Hematopoietic multipotent progenitor cell treated with erythropoietin and hydrocortisone succinate and interleukin-3 and kit ligand, for 15 days (in vitro differentiated cells): ENCODE measurements around the gene LRRN4CL.
"Not testable (repeated sequence)": the region's sequence is repeated elsewhere in the genome, so short reads cannot be mapped to it uniquely, and the experiment has no call there.

Experiments used
- DNase-seq: peaks from one replicate; pipeline ENCODE4 v3.0.0-alpha.2; 2015; ENCODE audit warnings: low spot score

The LRRN4CL gene

DNA sequence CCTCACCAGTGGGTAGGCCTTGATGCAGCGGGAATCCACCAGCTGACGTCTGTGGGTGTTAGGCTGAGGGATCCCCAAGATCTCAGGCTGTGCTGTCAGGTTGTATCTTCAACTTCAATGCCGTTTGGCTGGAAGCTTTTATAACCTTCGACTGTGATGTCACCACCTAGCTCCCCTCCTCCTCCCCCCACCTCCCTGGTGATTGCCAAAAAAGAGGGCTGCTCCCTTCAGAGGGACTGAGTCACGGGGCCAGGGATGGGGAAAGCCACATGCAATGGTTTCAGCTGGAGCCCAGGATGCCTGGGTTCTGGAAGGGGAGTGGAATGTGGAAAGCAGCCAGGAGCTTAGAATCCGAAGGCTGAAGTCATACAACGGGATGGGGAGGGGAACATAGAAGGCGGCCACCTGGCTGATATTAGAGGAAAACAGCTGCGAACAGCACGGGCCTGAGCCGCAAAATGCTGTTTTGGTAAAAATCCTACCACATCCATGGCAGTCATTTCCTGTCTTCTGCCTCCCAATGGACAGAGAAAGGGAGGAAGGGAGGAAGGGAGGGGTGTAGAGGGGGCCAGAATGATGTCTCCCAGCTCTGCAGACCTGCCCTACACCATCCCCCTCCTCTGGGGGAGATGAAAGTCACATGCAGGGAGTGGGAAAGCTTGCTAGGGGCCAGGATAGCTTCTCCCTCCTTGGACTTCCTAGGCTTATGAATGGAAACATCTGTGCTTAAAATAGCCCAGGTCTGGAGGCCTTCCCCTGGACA is at the start of gene LRRN4CL:
LRRN4CL (minus strand) TSS at position 110 of the 763 bp plus-strand sequence. CDS start 1,022 bp downstream, outside the sequence.
- no peak for DNase-seq

DNA sequence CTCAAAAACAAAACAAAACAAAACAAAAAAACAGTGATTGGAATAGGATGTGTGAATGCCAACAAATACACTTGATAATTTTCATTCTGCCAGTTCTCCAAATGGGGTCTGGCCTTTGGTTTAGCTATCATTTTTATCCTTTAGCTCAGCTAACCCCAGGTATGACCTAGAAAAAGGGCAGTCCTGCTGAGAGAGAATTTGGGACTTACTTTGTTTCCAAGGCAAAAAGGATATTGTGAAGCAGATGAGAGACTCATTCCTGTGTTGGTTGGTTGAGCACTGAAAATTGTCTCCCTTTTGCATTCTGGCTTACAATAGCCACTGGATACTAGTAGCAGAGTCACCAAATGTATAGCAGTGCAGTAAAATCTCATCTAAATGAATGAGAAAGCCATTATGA is 47.9 kb upstream of the LRRN4CL start:
- DNase-seq, result no peak

DNA sequence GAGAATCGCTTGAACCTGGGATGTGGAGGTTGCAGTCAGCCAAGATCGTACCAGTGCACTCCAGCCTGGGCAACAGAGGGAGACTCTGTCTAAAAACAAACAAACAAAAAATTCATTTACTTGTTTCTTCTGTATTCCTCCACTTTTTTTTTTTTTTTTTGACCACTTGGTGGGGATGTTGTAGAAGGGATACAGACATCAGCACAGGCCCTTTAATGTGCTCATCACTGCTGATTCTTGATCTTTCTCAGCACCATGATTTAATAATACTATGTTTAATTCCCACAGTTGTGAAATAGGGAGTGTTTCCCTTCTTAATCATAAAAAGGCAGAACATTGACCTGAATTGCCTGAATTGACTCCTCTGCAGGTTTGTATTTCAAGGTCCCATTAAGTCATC is 43.5 kb upstream of the LRRN4CL start:
- peak; percentile 60 for DNase-seq

DNA sequence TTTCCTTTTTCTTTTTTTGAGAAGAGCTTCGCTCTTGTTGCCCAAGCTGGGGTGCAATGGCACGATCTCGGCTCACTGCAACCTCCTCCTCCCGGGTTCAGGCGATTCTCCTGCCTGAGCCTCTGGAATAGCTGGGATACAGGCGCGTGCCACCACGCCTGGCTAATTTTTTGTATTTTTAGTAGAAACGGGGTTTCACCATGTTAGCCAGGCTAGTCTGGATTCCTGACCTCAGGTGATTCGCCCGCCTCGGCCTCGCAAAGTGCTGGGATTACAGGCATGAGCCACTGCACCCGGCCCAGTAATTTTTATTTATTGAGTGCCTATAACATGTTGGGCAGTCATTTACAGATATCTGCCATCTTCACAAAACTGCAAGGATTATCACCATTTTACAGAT is 40.7 kb upstream of the LRRN4CL start:
- not testable (repeated sequence) for DNase-seq

DNA sequence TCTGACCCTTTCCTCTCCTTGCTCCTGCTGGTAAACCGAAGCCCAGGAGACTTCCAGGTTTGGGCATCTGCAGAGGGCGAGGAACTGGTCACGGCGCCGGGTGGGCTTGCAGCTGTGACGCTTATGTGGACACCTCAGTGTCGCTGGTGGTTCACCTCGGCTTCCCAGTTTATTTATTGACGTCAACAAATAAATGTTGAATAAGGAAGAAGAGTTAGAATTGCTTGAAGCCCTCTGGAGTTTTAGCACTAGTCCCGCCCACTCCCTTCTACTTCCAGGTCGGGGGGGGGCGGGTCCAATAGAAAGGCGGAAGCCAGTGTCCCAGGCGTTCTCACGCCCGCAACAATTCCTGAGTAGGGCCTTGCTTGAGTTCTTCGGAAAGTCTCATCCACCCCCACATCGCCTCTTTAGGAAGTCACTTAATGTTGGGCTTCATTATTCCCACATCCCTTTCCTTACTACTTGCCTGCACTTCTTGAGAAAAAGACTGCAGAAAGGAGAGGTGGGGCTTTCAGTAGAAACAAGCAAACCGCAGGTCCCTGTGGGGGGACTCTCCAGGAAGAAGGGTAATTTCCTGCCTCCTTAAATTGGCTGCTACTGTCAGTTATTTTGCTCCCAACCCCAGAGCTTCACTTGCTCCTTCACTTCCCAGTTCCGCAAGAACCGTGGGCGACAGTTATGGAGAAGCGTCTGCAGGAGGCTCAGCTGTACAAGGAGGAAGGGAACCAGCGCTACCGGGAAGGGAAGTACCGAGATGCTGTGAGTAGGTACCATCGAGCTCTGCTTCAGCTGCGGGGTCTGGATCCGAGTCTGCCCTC is 39.0 kb upstream of the LRRN4CL start, which contains the start of gene TTC9C:
TTC9C (plus strand) TSS at position 316 of the 818 bp plus-strand sequence; CDS start at position 679, 363 bp downstream.
- peak; percentile 91 for DNase-seq

DNA sequence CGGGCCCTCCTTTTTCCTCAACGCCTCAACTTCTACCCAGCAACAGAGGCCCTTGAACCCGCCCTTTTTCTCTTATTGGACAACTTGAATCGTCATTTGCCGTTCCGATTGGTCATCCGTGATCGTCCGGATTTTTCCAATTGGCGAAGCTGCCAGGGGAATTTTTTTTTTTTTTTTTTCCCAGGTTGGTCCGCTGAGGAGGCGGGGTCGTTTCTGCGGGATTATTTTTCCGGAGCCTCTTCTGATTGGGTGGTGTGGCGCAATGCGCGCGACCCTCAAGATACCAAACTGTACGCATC is 38.5 kb upstream of the LRRN4CL start:
- DNase-seq, result peak; percentile 98

DNA sequence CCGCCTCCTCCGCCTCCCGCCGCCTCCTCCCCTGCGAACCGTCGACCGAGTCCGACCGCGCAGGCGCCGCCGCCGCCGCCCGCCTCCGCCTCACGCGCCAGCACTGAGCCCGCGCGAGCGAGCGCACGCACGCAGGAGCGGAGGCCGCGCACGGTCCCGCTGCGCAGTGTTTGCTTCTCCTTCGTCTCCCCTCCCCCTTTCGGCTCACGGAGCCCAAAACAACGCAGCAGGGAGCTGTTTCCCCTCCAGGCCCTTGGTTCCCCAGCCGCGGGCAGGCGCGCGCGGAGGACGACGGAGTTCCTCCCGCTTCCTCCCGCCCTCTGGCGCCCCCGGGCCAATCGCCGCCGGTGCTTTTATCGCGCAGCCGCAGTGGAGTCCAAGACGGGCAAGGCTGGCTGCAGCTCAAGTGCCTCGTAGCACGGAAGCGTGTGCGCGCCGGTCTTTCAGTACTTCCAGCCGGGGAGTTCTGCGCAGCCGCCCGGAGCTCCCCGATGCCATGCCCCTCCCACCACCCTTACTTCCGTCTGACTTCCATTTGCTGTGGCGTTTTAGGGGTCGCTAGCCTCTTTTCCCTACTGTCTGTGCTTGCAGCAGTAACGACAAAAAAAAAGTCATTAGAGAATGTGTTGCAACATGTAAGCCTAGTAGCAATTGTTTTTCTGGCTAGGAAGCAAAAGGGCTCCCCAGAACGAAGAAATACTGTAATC is 38.0 kb upstream of the LRRN4CL start, which contains the start of gene HNRNPUL2:
HNRNPUL2 (minus strand) TSS at position 293 of the 707 bp plus-strand sequence. CDS start 301 bp downstream, outside the sequence.
- peak; percentile 98 for DNase-seq

DNA sequence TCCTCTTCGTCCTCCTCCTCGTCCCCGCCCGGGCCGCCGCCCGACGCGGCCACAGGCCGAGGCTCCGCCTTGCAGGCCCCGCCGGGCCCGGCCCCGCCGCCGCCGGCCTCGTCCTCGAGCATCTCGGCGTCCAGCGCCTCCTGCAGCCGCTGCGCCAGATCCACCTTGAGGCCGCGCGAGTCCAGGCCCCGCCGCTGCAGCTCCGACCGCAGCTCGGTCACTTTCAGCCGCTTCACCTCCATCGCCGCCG is 37.5 kb upstream of the LRRN4CL start:
- no peak for DNase-seq

DNA sequence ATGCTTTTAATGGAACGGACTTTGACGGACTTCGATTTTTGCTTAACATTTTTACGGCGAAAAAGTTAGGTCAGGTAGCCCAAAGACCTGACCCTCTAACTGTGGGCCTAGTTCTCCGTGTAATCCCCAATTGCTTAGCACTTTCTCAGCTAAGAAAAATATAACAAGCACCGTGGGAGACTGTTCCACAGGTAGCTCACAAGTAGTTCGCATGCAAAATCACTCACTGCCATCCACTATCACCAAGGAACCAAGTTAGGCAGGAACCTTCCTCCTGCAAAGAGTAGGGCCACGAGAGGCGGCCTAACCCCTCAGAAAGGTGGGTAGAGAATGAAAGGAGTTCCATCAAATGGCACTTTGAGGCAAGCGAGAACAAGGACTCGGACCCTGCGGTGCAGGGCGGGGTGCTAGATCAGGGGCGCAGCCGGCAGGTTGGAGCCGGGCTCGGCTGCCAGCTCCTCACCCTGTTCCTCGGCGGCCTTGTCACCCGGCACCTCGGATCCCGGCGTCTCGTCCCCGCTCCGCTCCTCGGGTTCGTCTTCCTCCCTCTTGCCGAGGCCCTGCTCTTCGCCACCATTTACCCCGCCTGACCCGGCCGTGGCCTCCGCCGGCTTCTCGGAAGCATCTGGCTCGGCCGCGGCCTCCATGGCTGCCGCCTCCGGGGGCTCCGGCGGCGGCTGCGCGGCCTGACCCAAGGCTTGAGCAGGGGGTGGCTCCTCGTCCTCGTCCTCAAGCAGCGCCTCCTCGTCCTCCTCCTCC is 37.0 kb upstream of the LRRN4CL start:
- peak; percentile 17 for DNase-seq

DNA sequence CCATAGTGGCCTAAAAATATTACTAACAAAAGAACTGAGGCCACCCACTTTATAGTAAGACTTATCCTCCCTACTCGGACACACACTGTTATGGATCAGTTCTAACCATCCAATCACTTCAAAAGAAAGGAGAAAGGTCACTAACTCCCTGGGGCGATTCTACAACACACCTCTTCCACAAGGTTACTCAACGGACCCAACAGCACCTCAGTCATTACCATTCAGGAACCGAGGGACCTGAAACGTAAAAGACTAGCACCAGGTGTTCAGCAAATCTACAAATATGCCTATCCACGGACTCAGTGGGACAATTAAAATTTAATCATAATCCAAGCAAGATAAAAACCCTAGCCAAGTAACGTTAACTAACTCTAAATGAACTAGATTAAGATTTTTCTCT is 36.3 kb upstream of the LRRN4CL start:
- no peak for DNase-seq

DNA sequence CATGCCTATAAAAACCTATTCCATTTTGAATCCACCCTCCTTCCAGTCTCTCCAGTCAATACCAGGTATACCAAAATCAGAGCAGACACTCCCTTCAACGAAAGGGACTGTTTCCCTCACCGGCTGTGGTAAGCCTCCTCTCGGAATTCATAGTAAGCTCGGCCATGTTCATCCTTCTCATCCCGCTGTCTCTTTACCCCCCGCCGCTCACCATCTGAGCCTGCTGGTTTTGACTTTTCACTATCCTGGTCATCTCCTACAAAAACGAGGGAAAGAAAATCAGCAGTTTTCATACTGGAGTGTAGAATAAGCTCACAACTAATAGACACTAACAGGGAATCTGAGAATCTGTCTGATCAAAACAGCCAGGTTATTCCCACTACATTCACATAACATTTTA is 34.8 kb upstream of the LRRN4CL start:
- DNase-seq, result no peak

DNA sequence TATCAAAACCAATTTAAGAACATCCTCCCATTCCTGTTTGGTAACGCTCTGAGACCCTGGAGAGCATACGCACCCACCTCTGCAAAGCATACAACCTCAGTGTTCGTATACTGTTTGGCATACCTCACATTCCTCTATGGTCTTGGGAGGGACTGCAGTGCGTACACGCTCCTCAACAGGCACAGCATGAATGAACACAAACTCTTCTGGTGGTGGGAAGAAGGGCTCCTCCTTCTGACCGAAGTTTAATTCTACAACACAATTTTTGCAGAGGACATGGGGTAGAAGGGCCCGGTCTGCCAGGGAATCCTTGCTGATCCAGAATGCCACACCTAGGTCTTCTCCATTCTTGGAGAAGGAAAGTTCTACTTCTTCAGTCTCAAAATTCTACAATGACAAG is 32.7 kb upstream of the LRRN4CL start:
- no peak for DNase-seq

DNA sequence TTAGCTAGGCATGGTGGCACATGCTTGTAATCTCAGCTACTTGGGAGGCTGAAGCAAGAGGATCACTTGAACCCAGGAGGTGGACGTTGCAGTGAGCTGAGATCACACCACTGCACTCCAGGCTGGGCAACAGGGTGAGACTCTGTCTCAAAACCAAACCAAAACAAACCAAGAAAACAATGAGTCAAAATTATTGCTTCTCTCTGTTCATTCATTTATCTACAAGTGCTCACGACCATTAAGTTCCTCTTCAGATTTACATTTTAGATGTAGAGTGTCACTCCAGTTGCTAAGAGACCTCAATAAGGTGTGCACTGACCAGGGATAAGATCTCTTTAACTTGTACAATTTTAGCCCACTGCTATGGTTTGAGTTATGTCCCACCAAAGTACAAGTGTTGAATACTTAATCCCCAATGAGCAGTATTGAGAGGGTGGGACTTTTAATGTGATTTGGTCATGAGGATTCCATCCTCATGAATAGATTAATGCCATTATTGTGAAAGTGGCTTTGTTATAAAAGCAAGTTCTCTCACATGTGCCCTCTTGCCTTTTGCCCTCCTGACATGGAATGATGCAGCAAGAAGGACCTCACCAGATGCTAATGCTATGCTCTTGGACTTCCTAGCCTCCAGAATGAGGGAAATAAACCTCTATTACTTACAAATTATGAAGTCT is 30.1 kb upstream of the LRRN4CL start:
- no peak for DNase-seq

DNA sequence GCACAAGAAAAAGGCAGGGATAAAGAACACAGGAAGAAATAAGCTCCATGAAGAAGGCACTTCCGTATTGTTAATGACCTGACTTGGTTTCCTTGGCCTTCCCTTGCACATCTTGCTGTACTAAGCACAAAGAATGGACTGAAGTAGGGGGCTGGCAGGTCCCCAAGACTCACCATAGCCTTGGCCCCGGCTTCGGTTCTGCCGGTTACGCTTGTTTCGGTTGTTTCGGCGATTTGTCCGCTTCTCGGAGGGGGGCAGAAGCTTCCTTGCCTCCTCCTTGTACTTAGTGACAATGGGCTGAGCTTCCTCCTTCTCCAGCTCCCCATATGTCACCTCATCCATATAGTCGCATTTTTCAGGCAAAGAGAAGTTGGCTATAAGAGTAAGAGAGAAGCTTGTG is 27.5 kb upstream of the LRRN4CL start:
- no peak for DNase-seq

DNA sequence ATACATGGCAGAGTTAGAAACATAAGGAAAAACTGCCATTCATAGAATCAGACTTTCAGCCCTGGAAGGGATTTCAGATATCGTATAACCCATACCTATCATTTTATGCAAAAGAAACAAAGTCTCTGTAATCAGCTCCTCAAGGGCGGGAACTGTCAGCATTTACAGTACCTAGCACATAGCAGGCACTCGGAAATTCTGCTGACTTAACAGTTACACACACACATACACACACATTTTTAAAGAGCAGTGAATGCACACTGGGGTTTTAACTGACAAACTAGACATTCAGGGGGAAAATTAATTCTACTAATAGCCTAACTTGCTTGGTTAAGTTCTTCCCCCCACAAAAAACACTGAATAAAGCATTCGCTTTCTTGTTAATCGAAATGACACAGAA is 26.9 kb upstream of the LRRN4CL start:
- DNase-seq, result no peak

DNA sequence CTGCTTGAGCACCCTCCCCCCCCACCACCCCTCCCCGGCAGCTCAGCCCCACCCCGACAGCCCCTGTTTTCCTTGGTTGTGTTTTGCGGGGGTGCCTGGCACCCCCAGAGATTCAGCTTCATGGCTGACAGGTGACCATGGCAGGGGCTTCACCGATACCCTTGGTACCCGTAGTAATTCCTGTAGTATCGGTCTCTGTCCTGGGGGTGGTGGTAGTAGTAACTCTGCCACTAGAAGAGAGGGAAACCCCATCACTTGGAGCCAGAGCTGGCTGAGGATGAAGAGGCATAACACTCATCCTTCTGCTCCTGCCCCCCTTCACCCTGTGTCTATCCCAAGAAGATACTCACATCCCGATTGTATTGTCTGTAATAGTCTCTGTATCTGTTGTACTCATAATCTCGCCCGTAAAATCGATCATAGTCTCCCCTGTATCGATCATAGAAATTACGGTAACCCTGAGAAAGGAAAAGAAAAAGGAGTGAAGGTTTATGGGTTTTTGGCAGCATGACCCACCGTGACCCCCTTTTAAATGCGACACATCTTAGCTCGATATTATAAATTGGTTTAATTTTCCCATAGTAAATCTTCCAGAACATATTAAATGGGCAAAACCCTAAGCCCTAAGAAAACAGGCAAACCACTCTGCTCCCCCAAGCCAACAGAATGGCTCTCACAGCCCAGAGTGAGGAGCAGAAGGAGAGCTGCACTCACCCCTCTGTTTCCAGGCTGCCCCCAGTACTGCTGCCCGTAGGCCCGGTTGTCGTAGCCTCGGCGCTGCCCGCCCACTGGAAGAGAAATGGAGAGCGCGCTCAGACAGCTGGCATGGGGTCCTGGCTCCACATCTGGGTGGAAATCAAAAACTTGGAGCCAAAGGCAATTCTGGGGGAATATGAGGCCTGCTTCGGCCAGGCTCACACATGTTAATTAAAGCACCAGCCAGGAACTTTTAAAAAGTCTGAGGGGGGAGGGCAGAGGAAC is 26.1 kb upstream of the LRRN4CL start:
- no peak for DNase-seq

DNA sequence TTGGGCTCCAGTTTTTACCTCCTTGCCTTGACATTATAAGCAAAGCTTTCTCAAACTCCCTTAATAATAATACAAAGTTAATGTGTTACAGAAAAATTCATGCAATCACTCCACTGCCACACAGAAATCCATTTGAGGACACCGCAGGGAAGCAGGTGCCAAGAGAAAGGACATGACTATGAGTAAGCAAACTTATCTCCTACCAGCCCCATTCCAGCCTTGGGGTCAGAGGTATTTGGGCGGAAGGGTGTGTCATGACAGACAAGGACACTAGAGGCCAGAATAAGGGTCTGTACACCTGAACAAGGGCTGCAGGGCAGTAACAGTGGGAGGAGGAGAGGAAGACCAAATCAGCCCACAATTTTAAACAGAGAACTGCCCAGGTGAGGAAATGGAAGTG is 24.0 kb upstream of the LRRN4CL start:
- no peak for DNase-seq

DNA sequence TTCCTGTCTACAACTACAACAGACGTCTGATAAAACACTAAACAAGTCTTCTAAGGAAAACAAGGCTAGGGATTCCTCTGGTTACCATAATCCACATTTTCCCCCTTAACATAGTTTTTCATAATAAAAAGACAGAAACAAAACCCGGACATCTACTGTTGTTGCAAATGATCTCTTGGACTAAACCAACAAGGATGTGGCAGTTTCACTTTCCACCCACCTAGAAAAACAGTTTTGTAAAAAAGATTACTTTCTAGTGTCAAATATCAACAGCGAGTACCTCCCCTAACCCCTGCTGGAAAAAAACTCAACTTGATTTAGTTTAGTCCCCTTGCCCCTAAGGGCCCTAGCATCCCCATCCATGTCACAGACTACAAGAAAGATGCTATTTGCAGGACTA is 23.5 kb upstream of the LRRN4CL start:
- DNase-seq, result no peak

DNA sequence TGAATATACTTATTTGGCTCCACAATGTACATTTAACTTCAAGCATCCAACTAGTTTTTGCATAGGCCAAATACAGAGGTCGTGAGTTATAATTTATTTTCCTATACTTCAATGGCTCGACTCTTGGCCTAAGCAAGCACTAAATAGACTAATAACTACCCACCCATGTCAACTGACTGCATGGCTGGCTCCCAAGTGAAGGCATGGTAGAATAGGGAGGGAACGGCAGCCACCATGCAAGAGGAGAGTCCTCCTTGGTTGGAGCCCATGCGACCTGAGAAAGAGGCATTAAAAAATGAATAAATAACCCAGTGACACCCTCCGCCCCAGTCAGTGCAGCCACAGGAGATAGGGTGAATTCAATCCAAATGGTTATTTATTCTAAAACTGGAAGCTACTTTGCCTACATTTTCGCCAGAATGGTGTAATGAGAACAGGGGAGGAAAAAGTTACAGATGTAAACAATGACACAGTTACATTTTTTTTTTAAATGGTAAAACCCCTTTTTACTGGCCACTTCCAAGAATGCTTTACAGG is 23.0 kb upstream of the LRRN4CL start:
- DNase-seq, result no peak

DNA sequence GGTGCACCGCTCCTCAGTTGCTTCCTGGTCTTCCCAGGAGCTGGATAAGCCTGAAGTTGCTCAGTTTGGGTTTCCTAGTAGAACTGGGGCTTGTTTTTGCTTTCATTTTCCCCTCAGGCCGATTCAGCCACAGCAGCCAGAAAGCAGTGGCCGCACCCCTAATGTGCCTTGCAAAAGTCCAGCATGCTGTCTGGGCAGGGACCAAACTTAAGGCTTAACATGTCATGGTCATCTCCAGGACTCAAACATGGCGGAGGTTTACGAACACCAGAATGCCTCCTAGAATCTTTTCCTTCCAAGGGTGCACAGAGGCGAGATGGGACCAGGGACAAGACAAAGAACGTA is 20.6 kb upstream of the LRRN4CL start:
- DNase-seq, result peak; percentile 55
